HG03442 (cell line): ENCODE measurements around the gene HSDL1.
A peak's percentile ranks its signal among the peaks of the same experiment; 100 is the strongest.

Source experiments
- ATAC-seq: cut with Tn5 transposase; IDR thresholded peaks from one replicate; pipeline ENCODE4 v1.9.1; 2021; ENCODE audit warnings: mild to moderate bottlenecking, moderate library complexity; ENCODE audit not compliant: unreplicated experiment

The HSDL1 gene

DNA sequence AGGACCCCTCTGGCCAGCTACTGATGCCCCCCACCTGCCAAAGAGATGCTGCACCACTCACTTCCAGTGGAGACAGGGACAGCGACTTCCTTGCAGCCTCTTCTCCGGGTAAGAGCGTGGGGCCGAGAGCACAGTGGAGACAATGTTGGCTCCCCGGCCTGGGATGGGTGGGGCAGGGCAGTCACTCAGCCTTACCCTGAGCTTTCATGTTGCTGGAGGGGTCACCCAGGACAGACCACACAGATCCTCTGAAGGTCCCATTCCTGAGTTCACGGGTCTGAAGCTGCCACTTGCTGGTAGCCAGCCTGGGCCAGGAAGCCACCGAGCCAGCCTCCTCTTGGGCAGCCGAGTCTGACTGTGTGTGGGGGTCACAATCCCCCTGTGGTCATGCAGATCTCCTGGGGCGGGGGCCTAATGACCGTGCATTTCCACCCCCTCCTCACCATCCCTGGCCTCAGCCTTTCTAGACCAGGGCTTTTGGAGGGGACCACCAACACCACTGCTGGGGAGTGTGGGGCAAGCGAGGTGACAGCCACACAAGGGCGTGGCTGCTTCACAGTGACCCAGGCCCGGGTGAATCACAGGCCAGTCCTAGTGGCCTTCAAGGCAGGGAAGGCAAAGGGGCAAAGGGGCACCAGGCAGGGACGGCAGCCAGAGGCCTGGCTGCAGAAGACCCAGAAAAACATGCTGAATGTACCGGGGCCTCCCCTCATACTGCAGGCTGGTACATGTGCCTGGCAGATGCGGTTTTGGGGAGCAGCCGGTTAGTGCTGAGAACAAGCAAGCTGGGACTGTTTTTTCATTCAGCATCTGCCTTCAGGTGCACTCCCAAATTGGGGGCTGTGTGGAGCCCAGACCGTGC lies 31.4 kb upstream of the HSDL1 start:
- ATAC-seq, result no peak

DNA sequence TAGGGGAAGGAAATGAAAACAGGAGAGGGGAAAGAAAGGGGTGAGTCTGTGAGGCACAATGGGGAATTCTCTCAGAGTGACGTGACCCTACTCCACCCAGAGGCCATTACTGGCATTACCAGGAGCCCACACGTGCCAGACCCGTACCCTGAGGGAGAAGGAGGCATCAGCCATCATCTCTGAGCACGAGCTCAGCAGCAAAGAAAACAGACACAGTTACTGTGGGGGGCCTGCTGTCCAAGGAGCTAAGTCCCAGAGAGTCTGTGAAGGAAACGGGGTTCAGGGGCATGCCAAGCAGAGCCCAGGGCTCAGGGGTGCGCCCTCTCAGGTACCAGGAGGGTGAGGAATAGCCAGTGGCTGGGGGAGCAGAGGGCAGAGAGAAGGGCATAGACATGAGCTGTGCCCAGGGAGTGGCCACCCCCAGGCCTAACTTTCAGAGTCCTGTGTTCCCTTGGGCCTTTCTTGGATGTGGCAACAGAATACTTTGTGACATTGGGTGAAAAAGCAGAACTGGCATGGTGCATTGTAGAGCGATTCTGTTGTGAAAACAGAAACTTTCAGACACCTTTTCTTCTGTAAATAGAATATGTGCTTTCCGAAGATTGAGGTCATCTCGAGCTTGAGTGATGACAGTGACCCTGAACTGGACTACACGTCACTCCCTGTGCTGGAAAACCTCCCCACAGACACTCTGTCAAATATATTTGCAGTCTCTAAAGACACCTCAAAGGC lies 30.5 kb upstream of the HSDL1 start:
- ATAC-seq, result peak; percentile 74

DNA sequence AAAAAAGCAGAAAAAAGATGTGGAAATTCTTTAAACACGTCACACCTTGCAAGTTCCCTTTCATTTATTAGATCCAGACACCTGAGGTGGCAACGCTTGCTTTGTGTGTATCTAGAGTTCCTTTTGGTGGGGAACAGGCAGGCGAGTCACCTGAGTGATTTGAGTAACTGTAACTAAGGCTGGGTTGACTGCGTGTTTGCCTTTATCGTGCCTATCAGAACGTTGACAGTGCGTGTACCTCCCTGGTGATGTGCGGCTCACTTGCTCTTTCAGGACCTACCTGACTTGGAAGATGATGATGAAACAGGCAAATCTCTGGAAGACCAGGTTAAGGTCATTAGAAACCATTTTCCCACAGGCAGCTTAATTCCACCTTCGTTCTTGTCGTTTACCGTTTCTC lies 29.4 kb upstream of the HSDL1 start:
- ATAC-seq, result no peak

DNA sequence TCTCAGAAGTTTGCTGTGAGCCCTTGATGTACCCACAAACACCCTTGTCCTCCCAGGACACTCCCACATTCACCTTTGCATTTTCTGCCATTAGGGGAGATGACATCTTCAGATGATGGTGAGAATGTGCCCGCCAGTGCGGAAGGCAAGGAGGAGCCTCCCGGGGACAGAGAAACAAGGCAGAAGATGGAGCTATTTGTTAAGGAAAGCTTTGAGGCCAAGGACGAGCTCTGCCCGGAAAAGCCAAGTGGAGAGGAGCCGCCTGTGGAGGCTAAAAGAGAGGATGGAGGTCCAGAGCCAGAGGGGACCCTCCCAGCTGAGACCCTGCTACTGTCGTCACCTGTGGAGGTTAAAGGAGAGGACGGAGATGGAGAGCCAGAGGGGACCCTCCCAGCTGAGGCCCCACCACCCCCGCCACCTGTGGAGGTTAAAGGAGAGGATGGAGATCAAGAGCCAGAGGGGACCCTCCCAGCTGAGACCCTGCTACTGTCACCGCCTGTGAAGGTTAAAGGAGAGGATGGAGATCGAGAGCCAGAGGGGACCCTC lies 24.9 kb upstream of the HSDL1 start:
- no peak for ATAC-seq

DNA sequence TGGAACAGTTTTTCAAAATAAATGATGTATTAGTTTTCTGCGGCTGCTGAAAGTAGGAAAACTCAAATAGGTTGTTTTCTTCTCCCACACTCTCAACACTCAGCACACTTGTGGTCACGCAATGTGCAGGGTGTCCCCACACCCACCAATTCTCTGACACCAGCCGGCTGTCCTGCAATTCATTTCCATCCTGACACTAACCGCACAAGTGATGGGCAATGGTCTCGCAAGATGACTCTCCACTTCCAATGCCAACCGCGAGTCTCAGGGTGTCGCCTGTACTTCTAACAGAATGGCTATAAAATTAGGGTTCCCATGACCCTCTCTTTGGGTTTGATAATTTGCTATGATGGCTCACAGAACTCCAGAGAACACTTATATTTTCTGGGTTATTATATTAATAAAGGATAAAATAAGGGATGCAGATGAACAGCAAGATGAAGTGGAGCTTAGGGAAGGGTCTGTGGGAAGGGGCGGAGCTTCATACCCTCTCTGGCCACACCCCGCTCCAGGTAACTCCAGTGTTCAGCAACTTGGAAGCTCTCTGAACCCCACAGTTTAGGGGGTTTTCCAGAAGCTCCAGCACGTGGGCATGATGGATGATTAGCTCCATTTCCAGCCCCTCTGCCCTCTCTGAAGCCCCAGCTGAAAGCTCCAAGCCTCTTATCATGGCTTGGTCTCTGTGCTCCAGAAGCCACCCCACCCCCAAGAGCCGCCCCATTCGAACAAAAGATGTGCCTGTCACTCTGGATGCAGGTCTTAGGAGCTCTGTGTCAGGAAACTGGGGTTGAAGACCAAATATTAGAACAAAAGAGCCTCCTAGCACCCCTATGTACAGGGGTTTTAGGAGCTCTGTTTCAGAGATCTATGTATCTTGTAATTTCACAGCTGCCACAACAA lies 22.1 kb upstream of the HSDL1 start:
- no peak for ATAC-seq

DNA sequence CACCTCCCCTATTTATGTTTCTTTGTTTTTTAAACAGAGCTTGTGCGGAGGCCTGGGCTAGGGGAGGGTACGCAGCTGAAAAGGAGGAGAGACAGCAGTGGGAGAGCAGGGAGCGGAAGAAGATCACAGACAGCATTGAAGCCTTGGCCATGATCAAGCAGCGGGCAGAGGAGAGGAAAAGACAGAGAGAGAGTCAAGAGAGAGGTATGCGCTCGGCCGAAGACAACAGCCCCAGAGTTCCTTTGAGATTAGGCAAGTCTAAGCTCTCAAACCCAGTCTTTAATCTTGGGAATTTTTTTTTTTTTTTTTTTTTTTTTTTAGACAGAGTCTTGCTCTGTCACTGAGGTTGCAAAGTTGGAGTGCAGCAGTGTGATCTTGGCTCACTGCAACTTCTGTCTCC lies 20.8 kb upstream of the HSDL1 start:
- no peak for ATAC-seq

DNA sequence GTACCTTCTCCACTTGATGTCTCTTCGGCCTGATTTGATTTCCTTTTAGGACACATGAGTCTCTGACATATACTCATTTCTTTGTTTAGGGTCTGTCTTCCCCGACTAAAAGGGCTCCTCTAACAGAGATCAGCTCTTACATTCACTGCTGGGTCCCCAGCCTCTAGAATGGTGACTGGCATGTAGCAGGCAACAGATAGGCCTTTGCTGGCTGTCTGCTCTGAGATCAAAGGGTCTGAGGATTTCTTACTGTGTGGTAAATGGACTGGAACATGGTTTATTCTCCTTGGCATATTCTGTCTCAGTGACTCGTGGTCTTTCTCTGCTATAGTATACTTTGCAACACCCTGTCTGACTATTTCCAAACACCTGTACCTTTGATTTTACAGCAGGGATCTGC lies 16.8 kb upstream of the HSDL1 start:
- ATAC-seq, result no peak

DNA sequence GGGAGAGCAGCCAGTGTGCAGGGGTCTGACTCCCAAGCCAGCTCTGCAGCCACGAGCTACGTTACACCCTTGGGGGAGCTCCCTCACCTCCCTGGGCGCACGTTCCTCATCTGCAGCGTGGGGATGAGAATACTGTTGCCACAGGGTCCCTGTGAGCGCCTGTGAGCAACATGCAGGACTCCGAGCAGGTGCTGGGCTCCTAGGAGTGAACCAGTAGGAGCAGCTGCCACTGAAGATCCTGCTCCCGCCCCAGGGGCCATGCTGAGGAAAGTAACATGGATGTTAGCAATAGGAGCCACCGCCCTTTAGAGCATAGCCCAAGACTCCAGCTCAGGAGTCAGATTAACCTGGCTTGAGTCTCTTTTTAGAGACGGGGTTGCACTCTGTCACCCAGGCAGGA lies 16.1 kb upstream of the HSDL1 start:
- no peak for ATAC-seq

DNA sequence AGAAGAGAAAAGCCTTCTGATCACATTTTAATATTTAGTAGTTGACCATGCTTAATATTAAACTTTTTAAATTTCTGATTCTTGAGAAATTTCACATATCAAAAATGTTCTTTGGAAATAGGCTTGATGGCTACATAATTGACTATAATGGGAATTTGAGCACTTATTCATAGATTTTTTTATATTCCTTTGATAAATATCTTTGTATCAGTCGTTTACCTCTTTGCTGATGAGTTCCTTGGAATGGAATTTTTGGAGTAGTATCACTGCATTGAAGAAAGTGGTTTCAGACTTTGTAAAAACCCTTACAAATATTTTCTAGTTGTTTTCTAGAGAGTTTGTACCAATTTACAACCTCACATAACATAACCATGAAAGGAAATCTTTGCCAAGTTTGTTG lies 14.8 kb upstream of the HSDL1 start:
- ATAC-seq, result no peak

DNA sequence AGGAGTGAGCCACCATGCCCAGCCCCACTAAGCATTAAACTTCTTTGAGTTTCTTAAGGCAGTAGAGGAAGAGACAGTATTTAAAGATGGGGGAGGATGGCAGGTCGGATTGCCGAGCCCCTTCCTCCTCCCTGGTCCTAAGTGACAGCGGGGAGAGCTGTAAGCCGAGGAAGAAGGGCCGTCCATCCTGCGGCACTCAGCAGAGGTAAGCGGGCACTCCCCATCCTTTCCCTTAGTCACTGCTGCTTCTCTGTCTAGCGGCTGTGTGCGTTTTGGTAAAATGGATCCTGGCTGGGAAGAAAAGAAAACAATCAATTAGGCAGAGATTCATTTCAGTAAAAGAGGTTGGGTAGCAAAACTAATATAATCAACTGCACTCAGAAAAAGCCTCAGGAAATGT lies 14.0 kb upstream of the HSDL1 start:
- ATAC-seq, result no peak

DNA sequence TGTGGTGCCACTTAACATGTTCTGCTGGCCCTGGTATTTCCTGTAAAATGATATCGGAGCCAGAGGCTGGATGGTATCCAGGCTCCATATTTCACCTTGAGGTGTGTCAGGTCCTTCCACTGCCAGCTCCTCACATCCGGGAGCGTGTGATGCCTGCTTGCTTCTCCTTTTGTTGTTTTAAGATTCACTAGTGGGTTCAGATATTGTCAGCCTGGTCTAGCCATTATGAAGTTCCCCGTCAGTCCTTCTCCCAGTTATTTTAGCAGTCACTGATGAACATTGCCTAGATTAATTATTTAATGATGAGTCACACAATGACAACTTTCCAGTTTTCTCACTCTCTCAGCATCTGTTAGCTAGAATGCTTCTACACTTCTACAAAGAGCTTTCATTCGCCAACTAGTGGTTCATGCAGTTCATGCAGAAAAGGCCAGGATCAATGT lies 11.4 kb upstream of the HSDL1 start:
- ATAC-seq, result no peak

DNA sequence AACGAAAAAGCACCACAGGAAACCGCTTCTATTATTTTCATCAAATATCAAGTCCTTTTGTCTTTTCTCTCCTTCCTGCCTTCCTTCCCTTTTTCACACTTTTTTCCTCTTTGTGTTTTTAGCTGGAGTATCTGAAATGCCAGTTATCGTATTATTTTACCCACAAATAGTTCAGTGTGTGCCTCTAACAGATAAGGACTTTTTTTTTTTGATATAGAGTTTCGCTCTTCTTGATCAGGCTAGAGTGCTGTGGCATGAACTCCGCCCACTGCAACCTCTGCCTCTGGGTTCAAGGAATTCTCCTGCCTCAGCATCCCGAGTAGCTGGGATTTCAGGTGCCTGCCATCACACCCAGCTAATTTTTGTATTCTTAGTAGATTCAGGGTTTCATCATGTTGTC lies 10.8 kb upstream of the HSDL1 start:
- ATAC-seq, result no peak

DNA sequence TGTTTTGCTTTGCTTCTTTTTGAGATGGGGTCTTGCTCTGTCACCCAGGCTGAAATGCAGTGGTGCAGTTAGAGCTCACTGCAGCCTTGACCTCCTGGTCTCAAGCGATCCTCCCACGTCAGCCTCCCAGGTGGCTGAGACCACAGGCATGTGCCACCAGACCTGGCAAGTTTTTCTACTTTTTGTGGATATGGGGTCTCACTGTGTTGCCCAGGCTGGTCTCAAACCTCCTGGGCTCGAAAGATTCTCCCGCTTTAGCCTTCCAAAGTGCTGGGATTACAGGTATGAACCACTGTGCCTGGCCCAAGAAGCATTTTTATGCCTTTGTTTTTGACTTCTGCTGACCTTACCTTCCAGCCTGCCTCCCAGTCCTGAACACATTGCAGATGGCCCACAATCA lies 10.2 kb upstream of the HSDL1 start:
- no peak for ATAC-seq

DNA sequence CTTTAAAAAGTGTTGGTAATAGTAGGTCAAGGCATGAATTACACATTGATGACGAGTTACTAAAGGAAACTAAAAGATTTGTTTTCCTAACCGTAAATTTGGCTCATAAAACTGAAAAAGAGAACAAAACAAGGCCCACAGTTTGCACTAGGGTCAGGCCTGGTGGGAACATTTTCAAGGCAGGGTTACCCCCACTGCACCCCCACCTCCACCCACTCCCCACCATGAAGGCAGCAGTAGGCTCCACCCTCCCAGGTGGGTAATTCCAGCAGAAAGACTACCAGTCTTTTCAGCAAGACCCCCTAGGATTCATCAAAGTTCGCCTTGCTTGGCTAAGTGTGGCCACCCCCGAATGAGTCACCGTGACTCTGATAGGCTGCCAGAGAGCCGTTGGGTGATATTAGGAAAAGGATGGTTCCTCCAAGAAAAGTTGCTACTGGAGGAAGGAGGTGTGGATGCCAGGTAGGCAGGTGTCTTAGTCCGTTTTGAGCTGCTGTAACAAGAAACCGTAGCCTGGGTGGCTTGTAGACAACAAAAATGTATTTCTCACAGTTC lies 8.8 kb upstream of the HSDL1 start:
- no peak for ATAC-seq

DNA sequence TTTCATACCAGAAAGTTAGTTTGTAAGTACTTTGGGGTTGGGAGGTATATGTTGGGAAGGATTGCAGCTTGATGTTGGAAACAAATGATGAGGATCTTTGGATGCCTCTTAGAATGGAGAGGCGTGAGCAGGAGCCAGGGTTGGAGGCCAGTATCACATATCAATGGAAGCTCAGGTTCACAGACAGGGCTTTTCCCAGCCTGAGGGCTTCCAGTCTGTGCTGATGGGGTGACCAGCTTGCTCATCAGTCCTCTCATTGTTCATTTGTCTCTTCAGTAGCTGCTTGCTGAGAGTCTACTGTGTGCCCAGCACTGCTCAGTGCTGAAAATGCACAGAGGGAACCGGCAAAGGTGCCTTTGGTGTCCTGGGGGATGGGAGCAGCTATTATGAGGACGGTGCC lies 5.9 kb upstream of the HSDL1 start:
- ATAC-seq, result no peak

DNA sequence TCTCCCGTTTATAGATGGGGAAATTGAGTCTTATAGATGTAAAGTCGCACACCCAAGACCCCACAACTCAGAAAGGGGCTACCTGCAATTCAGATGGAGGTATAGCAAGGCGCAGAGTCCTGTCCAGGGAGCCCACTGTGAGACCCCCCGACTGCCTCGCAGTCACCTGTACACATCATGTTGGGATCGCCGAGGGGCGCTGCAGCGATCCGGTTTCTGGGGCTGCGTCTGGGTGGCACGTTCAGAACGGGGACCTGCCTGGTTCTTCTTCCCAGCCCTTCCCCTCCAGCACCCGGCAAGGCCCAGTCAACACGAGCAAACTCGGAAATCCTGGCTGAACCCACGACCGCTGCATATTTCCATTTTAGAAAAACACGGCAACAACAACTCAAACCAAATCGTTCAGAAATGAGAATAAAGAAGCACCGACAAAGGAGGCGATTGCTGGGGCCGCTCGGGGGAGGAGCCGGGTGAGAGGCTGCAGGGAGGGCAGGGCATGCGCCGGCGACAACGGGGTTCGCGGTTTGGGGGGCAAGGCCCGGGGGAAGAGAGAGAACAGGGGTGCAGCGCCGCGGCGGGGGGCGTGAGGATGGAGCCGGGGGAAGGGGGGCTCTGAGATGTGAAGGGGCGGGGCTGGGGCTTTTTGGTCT lies 643 bp downstream of the HSDL1 start:
- peak; percentile 22 for ATAC-seq

DNA sequence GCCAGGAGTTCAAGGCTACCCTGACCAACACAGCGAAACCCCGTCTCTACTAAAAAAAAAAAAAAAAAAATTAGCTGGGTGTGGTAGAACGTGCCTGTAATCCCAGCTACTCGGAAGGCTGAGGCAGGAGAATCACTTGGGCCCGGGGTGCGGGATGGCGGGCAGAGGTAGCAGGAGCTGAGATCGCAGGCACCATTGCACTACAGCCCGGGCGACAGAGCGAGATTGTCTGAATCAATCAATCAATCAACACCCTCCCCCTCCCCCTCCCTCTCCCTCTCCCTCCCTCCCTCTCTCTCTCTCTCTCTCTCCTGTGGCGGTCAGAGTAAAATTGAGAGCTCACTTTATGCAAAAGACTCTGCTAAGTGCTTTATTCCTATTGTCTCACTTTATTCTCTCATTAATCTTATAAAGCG lies 1.2 kb downstream of the HSDL1 start:
- ATAC-seq, result no peak

DNA sequence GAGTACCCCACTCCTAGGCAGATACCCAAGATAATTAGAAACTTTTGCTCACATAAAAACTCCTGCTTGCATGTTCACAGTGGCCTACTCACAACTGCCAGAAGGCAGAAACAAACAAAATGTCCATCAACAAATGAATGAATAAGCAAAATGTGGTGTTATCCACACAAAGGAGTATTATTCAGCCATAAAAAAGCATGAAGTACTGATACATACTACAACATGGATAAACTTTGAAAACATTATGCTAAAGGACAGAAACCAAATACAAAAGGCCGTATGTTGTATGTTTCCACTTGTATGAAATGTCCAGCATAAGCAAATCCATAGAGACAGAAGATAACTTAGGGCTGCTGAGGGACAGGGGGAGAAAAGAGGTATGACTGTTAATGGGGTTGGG lies 1.9 kb downstream of the HSDL1 start:
- no peak for ATAC-seq

DNA sequence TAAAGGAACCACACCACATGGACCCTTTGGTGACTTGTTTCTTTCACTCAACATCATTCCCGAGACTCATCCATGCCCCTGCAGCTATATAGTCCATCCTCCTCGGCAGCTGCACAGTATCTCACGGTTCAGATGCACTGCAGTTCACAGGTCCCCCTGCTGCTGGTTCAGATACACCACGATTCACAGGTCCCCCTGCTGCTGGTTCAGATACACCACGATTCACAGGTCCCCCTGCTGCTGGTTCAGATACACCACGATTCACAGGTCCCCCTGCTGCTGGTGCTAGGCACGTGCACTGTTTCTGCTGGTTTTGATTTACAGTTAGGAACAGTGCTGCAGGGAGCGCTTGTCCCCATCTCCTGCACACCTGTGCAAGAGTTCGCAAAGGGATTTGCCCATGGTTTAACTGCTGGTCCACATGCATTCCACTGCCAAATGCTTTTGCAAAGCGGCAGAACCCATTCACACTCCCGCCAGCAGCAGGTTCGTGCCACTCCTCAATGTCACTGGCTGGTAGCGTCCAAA lies 3.8 kb downstream of the HSDL1 start:
- ATAC-seq, result no peak
